Esophagus squamous epithelium (tissue), 5 donors: ENCODE results near the gene FNDC3B. TPM values are rescaled to one million over a fixed set of nuclear protein-coding genes. Genes with fewer than 3 reads are reported as not detected.

ENCODE experiments used
- DNase-seq: peaks from one replicate; lab custom pipeline; 2025; lab: John Stamatoyannopoulos, UW
- H3K27ac ChIP-seq, 4 donors: fragments of 200-600 bp; sonication (generic); one replicate each; pipeline ENCODE4 v1.5.1; 2016 to 2019; ENCODE audit warnings: mild to moderate bottlenecking in 1 of 4
- H3K27me3 ChIP-seq, 4 donors: fragments of 200-600 bp; sonication (generic); 1 replicate in 3 of 4; 2 replicates in 1 of 4; pipeline versions ENCODE4 v1.5.1 to v1.6.0; 2017 to 2021; ENCODE audit warnings: antibody characterized with exemption in 1 of 4
- H3K36me3 ChIP-seq, 3 donors: fragments of 200-600 bp; sonication (generic); one replicate each; pipeline ENCODE4 v1.5.1; 2016 to 2019
- H3K4me1 ChIP-seq, 3 donors: fragments of 200-600 bp; sonication (generic); one replicate each; pipeline ENCODE4 v1.5.1; 2017 to 2019
- H3K4me3 ChIP-seq, 4 donors: fragments of 200-600 bp; sonication (generic); 1 replicate in 3 of 4; 2 replicates in 1 of 4; pipeline ENCODE4 v1.5.1; 2016 to 2019; ENCODE audit warnings: mild to moderate bottlenecking in 2 of 4, moderate library complexity in 1 of 4
- H3K9me3 ChIP-seq, 3 donors: fragments of 200-600 bp; sonication (generic); one replicate each; pipeline ENCODE4 v1.5.1; 2016 to 2019
- CTCF ChIP-seq, 6 experiments: fragments of 450-650 bp in 4 of 6; fragments of 200-600 bp in 2 of 6; sonication (generic) in 2 of 6; IDR thresholded peaks; one replicate each; pipeline ENCODE4 v1.5.1; 2016 to 2019; ENCODE audit warnings: antibody characterized with exemption in 6 of 6, mild to moderate bottlenecking in 4 of 6, moderate library complexity in 4 of 6
- POLR2A ChIP-seq, 4 donors: fragments of 450-650 bp; IDR thresholded peaks; one replicate each; pipeline ENCODE4 v1.6.1; 2017; ENCODE audit warnings: antibody characterized with exemption in 4 of 4, mild to moderate bottlenecking in 4 of 4, moderate library complexity in 3 of 4
- WGBS, 2 donors: methylation state at CpG; one replicate each; pipeline ENCODE4 v1.1.5; 2018; 5-methylcytosine and 5-hydroxymethylcytosine counted together
- intact Hi-C: fragments of 100-400 bp; cut with DNase I; formaldehyde crosslinking; loops from one replicate; pipeline ENCODE4 v1.15.0; 2022
- total RNA-seq, 4 donors: library from RNA; depleted of rRNA; stranded (reverse); fragments of >200 nt; gene quantifications; one replicate each; pipeline ENCODE4 v1.1.0, GENCODE V29; 2016
- donor health status: DM: yes; HTN: yes; CAD: no.

Gene FNDC3B
- total RNA-seq, 4 donors from 2014 or later = 7.7 to 44.3 (median 20.4) TPM

GRCh38 chr3:172163320-172163719, 123.9 kb downstream of the FNDC3B start:
- TF ChIP-seq CTCF (IDR thresholded peaks at IDR 0.05) (no peak), POLR2A (IDR thresholded peaks at IDR 0.05) (no peak)
- intact Hi-C loops = no loop called here
- no peaks in the 10 kb centered on the region for H3K27me3 ChIP-seq
- DNase-seq = no peak
- no peak overlapping the region for H3K4me3 ChIP-seq
- no peaks in the 10 kb centered on the region for H3K36me3 ChIP-seq
- H3K9me3 ChIP-seq = no peaks in the 10 kb centered on the region
- H3K4me1 ChIP-seq = peaks cover 5 to 9% (median 7%) of the 10 kb centered on the region in 3 donors
- 90 to 94% methylated on average over 3 of the region's 3 CpGs for WGBS, 2 donors
- no peak overlapping the region for H3K27ac ChIP-seq

GRCh38 chr3:172164620-172165362, 125.4 kb downstream of the FNDC3B start:
- intact Hi-C loops = no loop called here
- DNase-seq = no peak
- Histone ChIP-seq H3K36me3 (no peaks in the 10 kb centered on the region), H3K27ac (no peak overlapping the region), H3K4me3 (no peak overlapping the region), H3K4me1 (peaks cover 16 to 21% (median 17%) of the 10 kb centered on the region in 3 donors), H3K9me3 (no peaks in the 10 kb centered on the region), H3K27me3 (no peaks in the 10 kb centered on the region)
- 86 to 96% methylated on average over 6 of the region's 6 CpGs for WGBS, 2 donors
- TF ChIP-seq POLR2A (IDR thresholded peaks at IDR 0.05) = no peak
- no peak for TF ChIP-seq CTCF (IDR thresholded peaks at IDR 0.05)

- 92 to 96% methylated on average over 6 of the region's 6 CpGs for WGBS, 2 donors
- DNase-seq = no peak
- intact Hi-C loops = no loop called here
- H3K4me3 ChIP-seq = no peak overlapping the region
- H3K36me3 ChIP-seq = no peaks in the 10 kb centered on the region
- no peaks in the 10 kb centered on the region for H3K27me3 ChIP-seq
- H3K4me1 ChIP-seq = peaks cover 11 to 20% (median 13%) of the 10 kb centered on the region in 3 donors
- H3K9me3 ChIP-seq = no peaks in the 10 kb centered on the region
- no peak overlapping the region for H3K27ac ChIP-seq
- no peak for TF ChIP-seq POLR2A (IDR thresholded peaks at IDR 0.05)
- TF ChIP-seq CTCF (IDR thresholded peaks at IDR 0.05) = no peak
Measured at GRCh38 chr3:172166261-172166660, 126.9 kb downstream of the FNDC3B start.

- Histone ChIP-seq H3K4me1 (peaks cover 11 to 21% (median 13%) of the 10 kb centered on the region in 3 donors), H3K9me3 (no peaks in the 10 kb centered on the region), H3K27me3 (no peaks in the 10 kb centered on the region), H3K4me3 (no peak overlapping the region), H3K36me3 (no peaks in the 10 kb centered on the region), H3K27ac (no peak overlapping the region)
- 94% methylated on average over 9 of the region's 9 CpGs for WGBS, 2 donors
- no peak for DNase-seq
- TF ChIP-seq POLR2A (IDR thresholded peaks at IDR 0.05) = no peak
- TF ChIP-seq CTCF (IDR thresholded peaks at IDR 0.05) = no peak
- intact Hi-C loops = no loop called here
Measured at GRCh38 chr3:172166890-172167289, 127.5 kb downstream of the FNDC3B start.

GRCh38 chr3:172167892-172168648, 128.7 kb downstream of the FNDC3B start:
- WGBS, 2 donors = 79 to 80% methylated on average over 3 of the region's 3 CpGs
- H3K4me3 ChIP-seq = no peak overlapping the region

More at GRCh38 chr3:172167892-172168648, 128.7 kb downstream of the FNDC3B start:
- Histone ChIP-seq H3K27ac (no peak overlapping the region), H3K4me1 (peaks cover 11 to 21% (median 13%) of the 10 kb centered on the region in 3 donors), H3K9me3 (no peaks in the 10 kb centered on the region), H3K27me3 (no peaks in the 10 kb centered on the region), H3K36me3 (no peaks in the 10 kb centered on the region)
- TF ChIP-seq CTCF (IDR thresholded peaks at IDR 0.05) (no peak), POLR2A (IDR thresholded peaks at IDR 0.05) (no peak)
- intact Hi-C loops = no loop called here
- DNase-seq = no peak
